CD4-positive, alpha-beta T cell (primary cell): ENCODE results near the gene KCNIP2. TPM values are rescaled to one million over a fixed set of nuclear protein-coding genes. Genes with fewer than 3 reads are reported as not detected.

ENCODE experiments used
- ATAC-seq: fragments of 200-7000 bp; cut with Tn5 transposase; one replicate; pipeline ENCODE4 v1.10.0; 2022; ENCODE audit warnings: mild to moderate bottlenecking; ENCODE audit not compliant: poor library complexity
- CTCF ChIA-PET: fragments of 350-600 bp; sonication (Branson Sonifier 250); formaldehyde crosslinking; loops from one replicate; lab custom pipeline; 2021; ENCODE audit warnings: antibody characterized with exemption, inconsistent platforms; lab: Charles Lee
- POLR2A ChIA-PET: fragments of 350-600 bp; sonication (Branson Sonifier 250); formaldehyde crosslinking; loops from one replicate; lab custom pipeline; 2021; ENCODE audit warnings: antibody characterized with exemption, inconsistent platforms; lab: Charles Lee
- DNase-seq, 14 experiments: peaks; one replicate each; pipeline ENCODE4 v3.0.0-alpha.2; 2013 to 2020; ENCODE audit warnings: mixed read lengths in 2 of 14
- H3K27ac ChIP-seq, 2 donors: one replicate each; pipeline versions ENCODE4 v1.5.1 to v1.7.0; 2013; ENCODE audit warnings: low read length in 2 of 2, low read depth in 1 of 2, mild to moderate bottlenecking in 1 of 2
- H3K27me3 ChIP-seq, 2 experiments: 1 replicate in 1 of 2; 2 replicates in 1 of 2; pipeline versions ENCODE4 v1.6.1 to v1.7.0; 2013; ENCODE audit warnings: low read length in 2 of 2, control low read depth in 1 of 2, mild to moderate bottlenecking in 1 of 2, moderate library complexity in 1 of 2; ENCODE audit not compliant: insufficient read depth in 2 of 2, control insufficient read depth in 1 of 2
- H3K36me3 ChIP-seq: one replicate; pipeline ENCODE4 v1.6.1; 2013; ENCODE audit warnings: low read length, control low read depth; ENCODE audit not compliant: insufficient read depth
- H3K4me1 ChIP-seq: one replicate; pipeline ENCODE4 v1.6.1; 2013; ENCODE audit warnings: low read length, control low read depth; ENCODE audit not compliant: insufficient read depth
- H3K4me3 ChIP-seq: one replicate; pipeline ENCODE4 v1.5.1; 2013; ENCODE audit warnings: mild to moderate bottlenecking, low read length, moderate library complexity
- H3K9me3 ChIP-seq, 2 experiments: 1 replicate in 1 of 2; 2 replicates in 1 of 2; pipeline versions ENCODE4 v1.6.1 to v1.7.0; 2013; ENCODE audit warnings: low read length in 2 of 2, mild to moderate bottlenecking in 2 of 2, control low read depth in 1 of 2, moderate library complexity in 1 of 2; ENCODE audit not compliant: control insufficient read depth in 1 of 2, insufficient read depth in 1 of 2
- H3K27ac Mint-ChIP-seq: one replicate; pipeline ENCODE4 v1.8.0; 2020; ENCODE audit warnings: mixed read lengths
- H3K27me3 Mint-ChIP-seq: one replicate; pipeline ENCODE4 v1.8.0; 2021; ENCODE audit warnings: mixed read lengths
- H3K36me3 Mint-ChIP-seq: one replicate; pipeline ENCODE4 v1.8.0; 2021; ENCODE audit warnings: low read depth, mixed read lengths
- H3K4me1 Mint-ChIP-seq: one replicate; pipeline ENCODE4 v1.8.0; 2021; ENCODE audit warnings: low read depth, mixed read lengths
- H3K4me3 Mint-ChIP-seq: one replicate; pipeline ENCODE4 v1.8.0; 2020; ENCODE audit warnings: mild to moderate bottlenecking, mixed read lengths
- H3K9me3 Mint-ChIP-seq: one replicate; pipeline ENCODE4 v1.8.0; 2020; ENCODE audit warnings: mixed read lengths
- CTCF ChIP-seq: fragments of 200-600 bp; IDR thresholded peaks from one replicate; pipeline ENCODE4 v1.8.0; 2022; ENCODE audit warnings: antibody characterized with exemption, mild to moderate bottlenecking
- intact Hi-C, 2 experiments: fragments of 100-400 bp; cut with DNase I in 1 of 2; cut with micrococcal nuclease in 1 of 2; formaldehyde crosslinking; loops; one replicate each; pipeline versions ENCODE4 v1.15.1 to v1.9.0; 2023 to 2025; cut with DNase I, micrococcal nuclease
- total RNA-seq, 174 experiments: library from RNA in 2 of 174; stranded (reverse) in 2 of 174; gene quantifications; one replicate each; pipeline ENCODE4 v1.2.3 and lab custom pipeline; 2021 to 2026

The KCNIP2 gene
- total RNA-seq, 2 experiments from 2014 or later, result 0.77 to 1.6 TPM

GRCh38 chr10:101858723-101859500 lies 15.3 kb upstream of the KCNIP2 start:
- H3K27ac ChIP-seq, result no peak overlapping the region
- peaks cover 3% of the 10 kb centered on the region for H3K4me1 ChIP-seq
- Mint-ChIP-seq H3K4me3 (no peak overlapping the region), H3K27me3 (no peaks in the 10 kb centered on the region), H3K36me3 (peaks cover 60% of the 10 kb centered on the region), H3K9me3 (peaks cover 5% of the 10 kb centered on the region), H3K4me1 (peaks cover 4% of the 10 kb centered on the region), H3K27ac (no peak overlapping the region)
- ATAC-seq (no peak), DNase-seq (peak in 1 of 14 experiments; percentile 14)
- POLR2A ChIA-PET, result no interaction called here
- H3K4me3 ChIP-seq, result no peak overlapping the region
- peaks cover 0 to 4% of the 10 kb centered on the region in 2 experiments for H3K9me3 ChIP-seq
- TF ChIP-seq CTCF, result no peak
- CTCF ChIA-PET, result no interaction called here
- H3K36me3 ChIP-seq, result no peaks in the 10 kb centered on the region
- intact Hi-C loops, result no loop called here
- no peaks in the 10 kb centered on the region for H3K27me3 ChIP-seq

GRCh38 chr10:101857802-101858476 lies 14.3 kb upstream of the KCNIP2 start:
- POLR2A ChIA-PET, result interaction anchor here (1.0 kb wide), 1 partner anchor 17 kb away, joined by 3 read pairs; no protein-coding TSS in a partner anchor
- Mint-ChIP-seq H3K27ac (no peak overlapping the region), H3K36me3 (peaks cover 52% of the 10 kb centered on the region), H3K4me1 (peaks cover 4% of the 10 kb centered on the region), H3K27me3 (no peaks in the 10 kb centered on the region), H3K4me3 (no peak overlapping the region), H3K9me3 (peaks cover 5% of the 10 kb centered on the region)
- CTCF ChIA-PET, result interaction anchor here (0.6 kb wide), 1 partner anchor 11 kb away, joined by 3 read pairs; no protein-coding TSS in a partner anchor
- Histone ChIP-seq H3K9me3 (peaks cover 0 to 4% of the 10 kb centered on the region in 2 experiments), H3K36me3 (peaks cover 3% of the 10 kb centered on the region), H3K27me3 (no peaks in the 10 kb centered on the region), H3K4me3 (no peak overlapping the region), H3K27ac (no peak overlapping the region), H3K4me1 (peaks cover 3% of the 10 kb centered on the region)
- no peak for TF ChIP-seq CTCF
- DNase-seq (no peak), ATAC-seq (no peak)
- intact Hi-C loops, result no loop called here

GRCh38 chr10:101856626-101857025 lies 13.0 kb upstream of the KCNIP2 start:
- Histone ChIP-seq H3K4me1 (peaks cover 3% of the 10 kb centered on the region), H3K27ac (no peak overlapping the region), H3K9me3 (peaks cover 0 to 4% of the 10 kb centered on the region in 2 experiments), H3K4me3 (no peak overlapping the region), H3K27me3 (no peaks in the 10 kb centered on the region), H3K36me3 (peaks cover 4% of the 10 kb centered on the region)
- intact Hi-C loops, result no loop called here
- DNase-seq (no peak), ATAC-seq (no peak)
- Mint-ChIP-seq H3K36me3 (peaks cover 41% of the 10 kb centered on the region), H3K9me3 (peaks cover 5% of the 10 kb centered on the region), H3K4me1 (peaks cover 4% of the 10 kb centered on the region), H3K27ac (no peak overlapping the region), H3K4me3 (no peak overlapping the region), H3K27me3 (no peaks in the 10 kb centered on the region)
- ChIA-PET POLR2A (interaction anchor here (1.0 kb wide), 1 partner anchor 16 kb away, joined by 3 read pairs; no protein-coding TSS in a partner anchor), CTCF (interaction anchor here (1.4 kb wide), 1 partner anchor 16 kb away, joined by 5 read pairs; no protein-coding TSS in a partner anchor)
- TF ChIP-seq CTCF, result no peak
